HG02588 (cell line): ENCODE measurements around the gene TRIM38.

Experiments used
- ATAC-seq: cut with Tn5 transposase; IDR thresholded peaks from one replicate; pipeline ENCODE4 v1.9.1; 2021; ENCODE audit warnings: mild to moderate bottlenecking, moderate library complexity; ENCODE audit not compliant: unreplicated experiment

TRIM38 gene

GRCh38 chr6:26025894-26026832 is 63.6 kb downstream of the TRIM38 start:
- peak; percentile 37 for ATAC-seq

GRCh38 chr6:26026833-26027490 is 64.4 kb downstream of the TRIM38 start:
- ATAC-seq = peak; percentile 39

GRCh38 chr6:26027491-26028211 is 65.0 kb downstream of the TRIM38 start:
- ATAC-seq = no peak

- no peak for ATAC-seq
These were observed 65.7 kb downstream of the TRIM38 start for GRCh38 chr6:26028212-26028745.

GRCh38 chr6:26028746-26029569 is 66.4 kb downstream of the TRIM38 start:
- no peak for ATAC-seq

- no peak for ATAC-seq
These were observed 66.9 kb downstream of the TRIM38 start for GRCh38 chr6:26029570-26029856.

- no peak for ATAC-seq
These were observed 67.5 kb downstream of the TRIM38 start for GRCh38 chr6:26029857-26030653.

- no peak for ATAC-seq
These were observed 68.1 kb downstream of the TRIM38 start for GRCh38 chr6:26030716-26031115.

- no peak for ATAC-seq
These were observed 68.6 kb downstream of the TRIM38 start for GRCh38 chr6:26031151-26031594.

GRCh38 chr6:26031595-26032339 is 69.2 kb downstream of the TRIM38 start:
- ATAC-seq = peak; percentile 54

GRCh38 chr6:26032340-26033084 is 69.9 kb downstream of the TRIM38 start:
- no peak for ATAC-seq

GRCh38 chr6:26033085-26033940 is 70.7 kb downstream of the TRIM38 start:
- peak; percentile 54 for ATAC-seq

GRCh38 chr6:26033941-26034354 is 71.3 kb downstream of the TRIM38 start:
- ATAC-seq = no peak

GRCh38 chr6:26034905-26035304 is 72.3 kb downstream of the TRIM38 start:
- no peak for ATAC-seq
